Prostate gland (tissue), 2 donors: Measurements from ENCODE around the gene SPAG9. TPM values are rescaled to one million over a fixed set of nuclear protein-coding genes. Genes with fewer than 3 reads are reported as not detected.

Experiments used
- DNase-seq: peaks from one replicate; pipeline ENCODE4 v3.0.0-alpha.2; 2019; ENCODE audit warnings: low spot score
- H3K27ac ChIP-seq, 2 donors: fragments of 200-600 bp; sonication (generic); 2 replicates each; pipeline ENCODE4 v1.5.1; 2017 to 2019
- H3K27me3 ChIP-seq: fragments of 200-600 bp; sonication (generic); replicated peaks from 2 replicates; pipeline ENCODE4 v1.5.1; 2019; ENCODE audit not compliant: insufficient read depth
- H3K36me3 ChIP-seq, 2 donors: fragments of 200-600 bp; sonication (generic); 1 replicate in 1 of 2; 2 replicates in 1 of 2; pipeline versions ENCODE4 v1.5.1 to v1.8.1; 2017 to 2019
- H3K4me1 ChIP-seq: fragments of 200-600 bp; sonication (generic); replicated peaks from 2 replicates; pipeline ENCODE4 v1.5.1; 2019
- H3K4me3 ChIP-seq, 2 donors: fragments of 200-600 bp; sonication (generic); 2 replicates each; pipeline ENCODE4 v1.5.1; 2017 to 2019
- H3K9me3 ChIP-seq: fragments of 200-600 bp; sonication (generic); 2 replicates; pipeline ENCODE4 v1.5.1; 2017
- CTCF ChIP-seq, 4 experiments: fragments of 200-600 bp in 2 of 4; fragments of 450-650 bp in 2 of 4; sonication (generic) in 2 of 4; IDR thresholded peaks; 1 replicate in 3 of 4; 2 replicates in 1 of 4; pipeline ENCODE4 v1.5.1; 2016 to 2019; ENCODE audit warnings: antibody characterized with exemption in 4 of 4, mild to moderate bottlenecking in 2 of 4, moderate library complexity in 2 of 4
- POLR2A ChIP-seq: fragments of 450-650 bp; IDR thresholded peaks from one replicate; pipeline ENCODE4 v1.6.1; 2016; ENCODE audit warnings: antibody characterized with exemption, mild to moderate bottlenecking
- POLR2AphosphoS5 ChIP-seq: sonication (generic); formaldehyde crosslinking; IDR thresholded peaks from one replicate; pipeline ENCODE4 v1.6.1; 2017; ENCODE audit warnings: antibody characterized with exemption
- whole genome bisulfite sequencing: methylation state at CpG from one replicate; pipeline ENCODE4 v1.1.5; 2018; 5-methylcytosine and 5-hydroxymethylcytosine counted together
- intact Hi-C: fragments of 100-400 bp; cut with DNase I; formaldehyde crosslinking; loops from one replicate; pipeline ENCODE4 v1.14.2; 2022
- total RNA-seq, 2 donors: library from RNA; depleted of rRNA; stranded (reverse); fragments of >200 nt; gene quantifications; one replicate each; pipeline ENCODE4 v1.1.0, GENCODE V29; 2016

Gene SPAG9
- total RNA-seq, 2 donors from 2014 or later, result 48.3 to 98.3 TPM

GRCh38 chr17:51029568-51030463 lies 90.9 kb downstream of the SPAG9 start:
- TF ChIP-seq POLR2A (no peak), CTCF (IDR thresholded peaks at IDR 0.05) (no peak), POLR2AphosphoS5 (no peak)
- WGBS, result 41% methylated on average over 3 of the region's 3 CpGs
- H3K27ac ChIP-seq, result peak overlapping the region; percentile 59 to 66
- no peaks in the 10 kb centered on the region for H3K4me1 ChIP-seq
- H3K4me3 ChIP-seq, result peak overlapping the region in 1 of 2 donors; percentile 8
- DNase-seq, result no peak
- no peaks in the 10 kb centered on the region for H3K9me3 ChIP-seq
- no peaks in the 10 kb centered on the region for H3K36me3 ChIP-seq
- intact Hi-C loops, result no loop called here
- H3K27me3 ChIP-seq, result no peaks in the 10 kb centered on the region

- TF ChIP-seq CTCF (IDR thresholded peaks at IDR 0.05) (no peak), POLR2A (no peak), POLR2AphosphoS5 (no peak)
- no peaks in the 10 kb centered on the region for H3K27me3 ChIP-seq
- H3K4me3 ChIP-seq, result no peak overlapping the region
- no peaks in the 10 kb centered on the region for H3K36me3 ChIP-seq
- peak overlapping the region; percentile 59 to 66 for H3K27ac ChIP-seq
- no peaks in the 10 kb centered on the region for H3K4me1 ChIP-seq
- no peaks in the 10 kb centered on the region for H3K9me3 ChIP-seq
- intact Hi-C loops, result no loop called here
- DNase-seq, result no peak
- 80% methylated on average over 1 of the region's 1 CpG for whole genome bisulfite sequencing
These were observed 91.5 kb downstream of the SPAG9 start for GRCh38 chr17:51029142-51029541.

GRCh38 chr17:51028176-51028863 lies 92.3 kb downstream of the SPAG9 start:
- H3K4me3 ChIP-seq, result no peak overlapping the region
- H3K9me3 ChIP-seq, result no peaks in the 10 kb centered on the region
- WGBS, result 100% methylated on average over 1 of the region's 1 CpG
- no peaks in the 10 kb centered on the region for H3K36me3 ChIP-seq
- intact Hi-C loops, result no loop called here
- no peaks in the 10 kb centered on the region for H3K4me1 ChIP-seq
- no peak overlapping the region for H3K27ac ChIP-seq
- H3K27me3 ChIP-seq, result no peaks in the 10 kb centered on the region
- TF ChIP-seq POLR2A, result no peak
- TF ChIP-seq CTCF (IDR thresholded peaks at IDR 0.05), result no peak
- TF ChIP-seq POLR2AphosphoS5, result no peak
- DNase-seq, result no peak

- no peaks in the 10 kb centered on the region for H3K27me3 ChIP-seq
- H3K27ac ChIP-seq, result no peak overlapping the region
- no peaks in the 10 kb centered on the region for H3K9me3 ChIP-seq
- 89% methylated on average over 6 of the region's 6 CpGs for WGBS
- intact Hi-C loops, result no loop called here
- DNase-seq, result no peak
- no peaks in the 10 kb centered on the region for H3K4me1 ChIP-seq
- no peaks in the 10 kb centered on the region for H3K36me3 ChIP-seq
- H3K4me3 ChIP-seq, result no peak overlapping the region
- TF ChIP-seq CTCF (IDR thresholded peaks at IDR 0.05) (no peak), POLR2AphosphoS5 (no peak), POLR2A (no peak)
These were observed 102.1 kb downstream of the SPAG9 start for GRCh38 chr17:51018541-51018940.
